Measurements from ENCODE around the gene NDUFA7. TPM values are rescaled to one million over a fixed set of nuclear protein-coding genes. Genes with fewer than 3 reads are reported as not detected.

Gene NDUFA7
- total RNA-seq, 1 experiment from 2014 or later: 76.4 TPM

DNA sequence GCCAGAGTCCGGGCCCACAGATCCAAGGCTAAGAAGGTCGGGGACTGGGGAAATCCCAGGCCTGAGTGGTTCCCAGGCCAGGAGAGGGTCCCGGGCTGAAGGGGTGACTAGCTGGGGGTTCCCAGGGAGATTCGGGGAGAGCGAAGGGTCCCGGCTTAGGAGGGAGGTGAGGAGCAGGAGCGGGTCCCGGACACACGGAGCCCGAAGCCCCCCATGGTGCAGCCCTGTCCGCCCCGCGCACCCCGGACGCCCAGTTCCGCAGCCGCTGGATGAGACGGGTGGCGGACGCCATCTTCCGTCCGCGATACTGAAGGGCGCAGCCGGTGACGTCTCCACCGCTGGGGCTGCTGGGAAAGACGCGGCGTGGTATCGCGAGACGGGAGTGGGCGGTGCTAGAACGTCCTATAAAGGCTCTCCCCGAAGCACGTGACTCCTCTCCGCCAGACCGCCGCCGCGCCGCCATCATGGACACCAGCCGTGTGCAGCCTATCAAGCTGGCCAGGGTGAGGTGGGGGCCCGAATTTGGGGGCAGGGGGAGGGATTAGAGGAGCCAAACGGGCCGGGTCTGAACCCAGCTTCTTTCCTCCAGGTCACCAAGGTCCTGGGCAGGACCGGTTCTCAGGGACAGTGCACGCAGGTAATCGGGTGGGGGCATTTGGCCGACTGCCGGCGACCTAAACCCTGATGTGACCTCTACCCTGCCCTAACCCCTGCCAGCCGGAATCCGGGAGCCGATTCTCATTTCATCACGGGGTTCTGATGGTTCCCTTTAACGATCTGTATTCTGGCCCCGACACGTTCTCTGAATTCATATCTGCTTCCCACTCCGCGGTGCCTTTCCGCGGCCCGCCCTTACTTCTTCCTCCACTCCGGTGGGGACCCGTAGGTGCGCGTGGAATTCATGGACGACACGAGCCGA lies at the start of gene NDUFA7, which contains the start of gene RPS28 (continued):
- TF ChIP-seq RORB (CRISPR knock-in tag; IDR thresholded peaks at IDR 0.05): peak; percentile 29; the same call in 1 of the 2 replicates
- TF ChIP-seq FOXK1 (CRISPR knock-in tag; IDR thresholded peaks at IDR 0.05): peak; percentile 98
- TF ChIP-seq, protein P1, sequence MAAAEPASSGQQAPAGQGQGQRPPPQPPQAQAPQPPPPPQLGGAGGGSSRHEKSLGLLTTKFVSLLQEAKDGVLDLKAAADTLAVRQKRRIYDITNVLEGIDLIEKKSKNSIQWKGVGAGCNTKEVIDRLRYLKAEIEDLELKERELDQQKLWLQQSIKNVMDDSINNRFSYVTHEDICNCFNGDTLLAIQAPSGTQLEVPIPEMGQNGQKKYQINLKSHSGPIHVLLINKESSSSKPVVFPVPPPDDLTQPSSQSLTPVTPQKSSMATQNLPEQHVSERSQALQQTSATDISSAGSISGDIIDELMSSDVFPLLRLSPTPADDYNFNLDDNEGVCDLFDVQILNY (CRISPR knock-in tag; IDR thresholded peaks at IDR 0.05): no peak; the same call in 1 of the 2 replicates
- TF ChIP-seq, protein P2, sequence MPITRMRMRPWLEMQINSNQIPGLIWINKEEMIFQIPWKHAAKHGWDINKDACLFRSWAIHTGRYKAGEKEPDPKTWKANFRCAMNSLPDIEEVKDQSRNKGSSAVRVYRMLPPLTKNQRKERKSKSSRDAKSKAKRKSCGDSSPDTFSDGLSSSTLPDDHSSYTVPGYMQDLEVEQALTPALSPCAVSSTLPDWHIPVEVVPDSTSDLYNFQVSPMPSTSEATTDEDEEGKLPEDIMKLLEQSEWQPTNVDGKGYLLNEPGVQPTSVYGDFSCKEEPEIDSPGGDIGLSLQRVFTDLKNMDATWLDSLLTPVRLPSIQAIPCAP (CRISPR knock-in tag; IDR thresholded peaks at IDR 0.05): no peak
- no peak for TF ChIP-seq SOX15 (CRISPR knock-in tag; IDR thresholded peaks at IDR 0.05)
- TF ChIP-seq, protein P3, sequence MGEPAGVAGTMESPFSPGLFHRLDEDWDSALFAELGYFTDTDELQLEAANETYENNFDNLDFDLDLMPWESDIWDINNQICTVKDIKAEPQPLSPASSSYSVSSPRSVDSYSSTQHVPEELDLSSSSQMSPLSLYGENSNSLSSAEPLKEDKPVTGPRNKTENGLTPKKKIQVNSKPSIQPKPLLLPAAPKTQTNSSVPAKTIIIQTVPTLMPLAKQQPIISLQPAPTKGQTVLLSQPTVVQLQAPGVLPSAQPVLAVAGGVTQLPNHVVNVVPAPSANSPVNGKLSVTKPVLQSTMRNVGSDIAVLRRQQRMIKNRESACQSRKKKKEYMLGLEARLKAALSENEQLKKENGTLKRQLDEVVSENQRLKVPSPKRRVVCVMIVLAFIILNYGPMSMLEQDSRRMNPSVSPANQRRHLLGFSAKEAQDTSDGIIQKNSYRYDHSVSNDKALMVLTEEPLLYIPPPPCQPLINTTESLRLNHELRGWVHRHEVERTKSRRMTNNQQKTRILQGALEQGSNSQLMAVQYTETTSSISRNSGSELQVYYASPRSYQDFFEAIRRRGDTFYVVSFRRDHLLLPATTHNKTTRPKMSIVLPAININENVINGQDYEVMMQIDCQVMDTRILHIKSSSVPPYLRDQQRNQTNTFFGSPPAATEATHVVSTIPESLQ (CRISPR knock-in tag; IDR thresholded peaks at IDR 0.05): no peak
- TF ChIP-seq NFE2L1 (CRISPR knock-in tag; IDR thresholded peaks at IDR 0.05): peak; percentile 84; the same call in 1 of the 2 replicates
- TF ChIP-seq, protein P4, sequence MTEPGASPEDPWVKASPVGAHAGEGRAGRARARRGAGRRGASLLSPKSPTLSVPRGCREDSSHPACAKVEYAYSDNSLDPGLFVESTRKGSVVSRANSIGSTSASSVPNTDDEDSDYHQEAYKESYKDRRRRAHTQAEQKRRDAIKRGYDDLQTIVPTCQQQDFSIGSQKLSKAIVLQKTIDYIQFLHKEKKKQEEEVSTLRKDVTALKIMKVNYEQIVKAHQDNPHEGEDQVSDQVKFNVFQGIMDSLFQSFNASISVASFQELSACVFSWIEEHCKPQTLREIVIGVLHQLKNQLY (CRISPR knock-in tag; IDR thresholded peaks at IDR 0.05): no peak
- peak; percentile 65; the same call in 1 of the 2 replicates for TF ChIP-seq FOXP1 (CRISPR knock-in tag; IDR thresholded peaks at IDR 0.05; ENCODE audit: borderline replicate concordance)
- TF ChIP-seq, protein P5, sequence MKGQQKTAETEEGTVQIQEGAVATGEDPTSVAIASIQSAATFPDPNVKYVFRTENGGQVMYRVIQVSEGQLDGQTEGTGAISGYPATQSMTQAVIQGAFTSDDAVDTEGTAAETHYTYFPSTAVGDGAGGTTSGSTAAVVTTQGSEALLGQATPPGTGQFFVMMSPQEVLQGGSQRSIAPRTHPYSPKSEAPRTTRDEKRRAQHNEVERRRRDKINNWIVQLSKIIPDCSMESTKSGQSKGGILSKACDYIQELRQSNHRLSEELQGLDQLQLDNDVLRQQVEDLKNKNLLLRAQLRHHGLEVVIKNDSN (CRISPR knock-in tag; IDR thresholded peaks at IDR 0.05): peak; percentile 95
- TF ChIP-seq EMX1 (CRISPR knock-in tag; IDR thresholded peaks at IDR 0.05): no peak
- TF ChIP-seq, protein P6, sequence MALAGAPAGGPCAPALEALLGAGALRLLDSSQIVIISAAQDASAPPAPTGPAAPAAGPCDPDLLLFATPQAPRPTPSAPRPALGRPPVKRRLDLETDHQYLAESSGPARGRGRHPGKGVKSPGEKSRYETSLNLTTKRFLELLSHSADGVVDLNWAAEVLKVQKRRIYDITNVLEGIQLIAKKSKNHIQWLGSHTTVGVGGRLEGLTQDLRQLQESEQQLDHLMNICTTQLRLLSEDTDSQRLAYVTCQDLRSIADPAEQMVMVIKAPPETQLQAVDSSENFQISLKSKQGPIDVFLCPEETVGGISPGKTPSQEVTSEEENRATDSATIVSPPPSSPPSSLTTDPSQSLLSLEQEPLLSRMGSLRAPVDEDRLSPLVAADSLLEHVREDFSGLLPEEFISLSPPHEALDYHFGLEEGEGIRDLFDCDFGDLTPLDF (CRISPR knock-in tag; IDR thresholded peaks at IDR 0.05): no peak
- TF ChIP-seq, protein P7, sequence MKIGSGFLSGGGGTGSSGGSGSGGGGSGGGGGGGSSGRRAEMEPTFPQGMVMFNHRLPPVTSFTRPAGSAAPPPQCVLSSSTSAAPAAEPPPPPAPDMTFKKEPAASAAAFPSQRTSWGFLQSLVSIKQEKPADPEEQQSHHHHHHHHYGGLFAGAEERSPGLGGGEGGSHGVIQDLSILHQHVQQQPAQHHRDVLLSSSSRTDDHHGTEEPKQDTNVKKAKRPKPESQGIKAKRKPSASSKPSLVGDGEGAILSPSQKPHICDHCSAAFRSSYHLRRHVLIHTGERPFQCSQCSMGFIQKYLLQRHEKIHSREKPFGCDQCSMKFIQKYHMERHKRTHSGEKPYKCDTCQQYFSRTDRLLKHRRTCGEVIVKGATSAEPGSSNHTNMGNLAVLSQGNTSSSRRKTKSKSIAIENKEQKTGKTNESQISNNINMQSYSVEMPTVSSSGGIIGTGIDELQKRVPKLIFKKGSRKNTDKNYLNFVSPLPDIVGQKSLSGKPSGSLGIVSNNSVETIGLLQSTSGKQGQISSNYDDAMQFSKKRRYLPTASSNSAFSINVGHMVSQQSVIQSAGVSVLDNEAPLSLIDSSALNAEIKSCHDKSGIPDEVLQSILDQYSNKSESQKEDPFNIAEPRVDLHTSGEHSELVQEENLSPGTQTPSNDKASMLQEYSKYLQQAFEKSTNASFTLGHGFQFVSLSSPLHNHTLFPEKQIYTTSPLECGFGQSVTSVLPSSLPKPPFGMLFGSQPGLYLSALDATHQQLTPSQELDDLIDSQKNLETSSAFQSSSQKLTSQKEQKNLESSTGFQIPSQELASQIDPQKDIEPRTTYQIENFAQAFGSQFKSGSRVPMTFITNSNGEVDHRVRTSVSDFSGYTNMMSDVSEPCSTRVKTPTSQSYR (CRISPR knock-in tag; IDR thresholded peaks at IDR 0.05): no peak
- no peak for TF ChIP-seq JAZF1 (CRISPR knock-in tag; IDR thresholded peaks at IDR 0.05)
- TF ChIP-seq, protein P8, sequence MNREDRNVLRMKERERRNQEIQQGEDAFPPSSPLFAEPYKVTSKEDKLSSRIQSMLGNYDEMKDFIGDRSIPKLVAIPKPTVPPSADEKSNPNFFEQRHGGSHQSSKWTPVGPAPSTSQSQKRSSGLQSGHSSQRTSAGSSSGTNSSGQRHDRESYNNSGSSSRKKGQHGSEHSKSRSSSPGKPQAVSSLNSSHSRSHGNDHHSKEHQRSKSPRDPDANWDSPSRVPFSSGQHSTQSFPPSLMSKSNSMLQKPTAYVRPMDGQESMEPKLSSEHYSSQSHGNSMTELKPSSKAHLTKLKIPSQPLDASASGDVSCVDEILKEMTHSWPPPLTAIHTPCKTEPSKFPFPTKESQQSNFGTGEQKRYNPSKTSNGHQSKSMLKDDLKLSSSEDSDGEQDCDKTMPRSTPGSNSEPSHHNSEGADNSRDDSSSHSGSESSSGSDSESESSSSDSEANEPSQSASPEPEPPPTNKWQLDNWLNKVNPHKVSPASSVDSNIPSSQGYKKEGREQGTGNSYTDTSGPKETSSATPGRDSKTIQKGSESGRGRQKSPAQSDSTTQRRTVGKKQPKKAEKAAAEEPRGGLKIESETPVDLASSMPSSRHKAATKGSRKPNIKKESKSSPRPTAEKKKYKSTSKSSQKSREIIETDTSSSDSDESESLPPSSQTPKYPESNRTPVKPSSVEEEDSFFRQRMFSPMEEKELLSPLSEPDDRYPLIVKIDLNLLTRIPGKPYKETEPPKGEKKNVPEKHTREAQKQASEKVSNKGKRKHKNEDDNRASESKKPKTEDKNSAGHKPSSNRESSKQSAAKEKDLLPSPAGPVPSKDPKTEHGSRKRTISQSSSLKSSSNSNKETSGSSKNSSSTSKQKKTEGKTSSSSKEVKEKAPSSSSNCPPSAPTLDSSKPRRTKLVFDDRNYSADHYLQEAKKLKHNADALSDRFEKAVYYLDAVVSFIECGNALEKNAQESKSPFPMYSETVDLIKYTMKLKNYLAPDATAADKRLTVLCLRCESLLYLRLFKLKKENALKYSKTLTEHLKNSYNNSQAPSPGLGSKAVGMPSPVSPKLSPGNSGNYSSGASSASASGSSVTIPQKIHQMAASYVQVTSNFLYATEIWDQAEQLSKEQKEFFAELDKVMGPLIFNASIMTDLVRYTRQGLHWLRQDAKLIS (CRISPR knock-in tag; IDR thresholded peaks at IDR 0.05; ENCODE audit: borderline replicate concordance): no peak
- TF ChIP-seq, protein P9, sequence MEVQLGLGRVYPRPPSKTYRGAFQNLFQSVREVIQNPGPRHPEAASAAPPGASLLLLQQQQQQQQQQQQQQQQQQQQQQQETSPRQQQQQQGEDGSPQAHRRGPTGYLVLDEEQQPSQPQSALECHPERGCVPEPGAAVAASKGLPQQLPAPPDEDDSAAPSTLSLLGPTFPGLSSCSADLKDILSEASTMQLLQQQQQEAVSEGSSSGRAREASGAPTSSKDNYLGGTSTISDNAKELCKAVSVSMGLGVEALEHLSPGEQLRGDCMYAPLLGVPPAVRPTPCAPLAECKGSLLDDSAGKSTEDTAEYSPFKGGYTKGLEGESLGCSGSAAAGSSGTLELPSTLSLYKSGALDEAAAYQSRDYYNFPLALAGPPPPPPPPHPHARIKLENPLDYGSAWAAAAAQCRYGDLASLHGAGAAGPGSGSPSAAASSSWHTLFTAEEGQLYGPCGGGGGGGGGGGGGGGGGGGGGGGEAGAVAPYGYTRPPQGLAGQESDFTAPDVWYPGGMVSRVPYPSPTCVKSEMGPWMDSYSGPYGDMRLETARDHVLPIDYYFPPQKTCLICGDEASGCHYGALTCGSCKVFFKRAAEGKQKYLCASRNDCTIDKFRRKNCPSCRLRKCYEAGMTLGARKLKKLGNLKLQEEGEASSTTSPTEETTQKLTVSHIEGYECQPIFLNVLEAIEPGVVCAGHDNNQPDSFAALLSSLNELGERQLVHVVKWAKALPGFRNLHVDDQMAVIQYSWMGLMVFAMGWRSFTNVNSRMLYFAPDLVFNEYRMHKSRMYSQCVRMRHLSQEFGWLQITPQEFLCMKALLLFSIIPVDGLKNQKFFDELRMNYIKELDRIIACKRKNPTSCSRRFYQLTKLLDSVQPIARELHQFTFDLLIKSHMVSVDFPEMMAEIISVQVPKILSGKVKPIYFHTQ (CRISPR knock-in tag; IDR thresholded peaks at IDR 0.05): no peak
- TF ChIP-seq KAT7 (CRISPR knock-in tag; IDR thresholded peaks at IDR 0.05; ENCODE audit: borderline replicate concordance): no peak
- no peak for TF ChIP-seq ZNF263 (CRISPR knock-in tag; IDR thresholded peaks at IDR 0.05; ENCODE audit: low read depth)
- peak; percentile 21; the same call in 1 of the 2 replicates for TF ChIP-seq ZNF416 (CRISPR knock-in tag; IDR thresholded peaks at IDR 0.05)
- TF ChIP-seq NR3C1 (CRISPR knock-in tag; conservative IDR thresholded peaks at IDR 0.05; ENCODE audit: low read depth): no peak
- TF ChIP-seq GABPB1 (CRISPR knock-in tag; IDR thresholded peaks at IDR 0.05): peak; percentile 75

All from WTC11 (cell line).